ENCODE measurements around the gene TCF4. TPM values are rescaled to one million over a fixed set of nuclear protein-coding genes. Genes with fewer than 3 reads are reported as not detected.
A peak's percentile ranks its signal among the peaks of the same experiment; 100 is the strongest.

The TCF4 gene
- total and polyA plus RNA-seq, 4 donors, result 14.3 to 356 (median 73.0) TPM

DNA sequence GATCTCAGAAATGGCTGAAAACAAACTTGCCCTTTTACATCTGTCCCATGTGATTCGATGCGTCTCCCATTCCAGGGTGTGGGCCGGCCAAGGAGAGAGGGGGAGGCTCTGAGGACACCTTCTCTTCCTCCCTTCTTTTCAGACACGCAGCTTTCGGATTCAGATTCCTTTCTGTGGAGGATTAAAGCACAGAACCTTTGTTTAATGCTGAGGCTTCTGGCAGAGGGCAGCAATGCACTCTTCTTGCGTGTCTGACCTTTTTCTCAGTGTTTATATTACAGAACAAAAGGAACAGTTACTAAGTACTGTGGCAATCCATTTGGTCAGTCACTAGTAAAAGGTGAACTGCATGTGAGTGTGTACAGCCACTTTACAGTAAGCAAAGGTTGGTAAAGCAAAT lies 359.8 kb downstream of the TCF4 start:
- Histone ChIP-seq H3K27ac (ENCODE audit: low read depth in 1 of 2, low read length in 1 of 2) (no peak overlapping the region), H3K36me3 (ENCODE audit: control insufficient read depth in 4 of 4, insufficient read depth in 4 of 4, low read length in 4 of 4) (peaks cover 4 to 60% (median 28%) of the 10 kb centered on the region in 4 donors), H3K27me3 (ENCODE audit: control insufficient read depth in 3 of 3, insufficient read depth in 3 of 3, low read length in 2 of 3) (no peaks in the 10 kb centered on the region), H3K9me3 (ENCODE audit: control insufficient read depth in 4 of 4, insufficient read depth in 3 of 4, low read length in 3 of 4) (no peaks in the 10 kb centered on the region), H3K4me1 (ENCODE audit: control insufficient read depth in 5 of 5, insufficient read depth in 5 of 5, low read length in 5 of 5) (peaks cover 0 to 9% (median 0%) of the 10 kb centered on the region in 5 donors), H3K9ac (ENCODE audit: insufficient read depth in 1 of 2, low read length in 2 of 2) (no peak overlapping the region), H3K4me3 (no peak overlapping the region)
- WGBS, 2 donors, result 57 to 62% methylated on average over 6 of the region's 6 CpGs
- ATAC-seq (ENCODE audit: insufficient read depth, low FRiP score) (no peak), DNase-seq (peak in 1 of 3 donors; percentile 45)
- TF ChIP-seq, protein P1, sequence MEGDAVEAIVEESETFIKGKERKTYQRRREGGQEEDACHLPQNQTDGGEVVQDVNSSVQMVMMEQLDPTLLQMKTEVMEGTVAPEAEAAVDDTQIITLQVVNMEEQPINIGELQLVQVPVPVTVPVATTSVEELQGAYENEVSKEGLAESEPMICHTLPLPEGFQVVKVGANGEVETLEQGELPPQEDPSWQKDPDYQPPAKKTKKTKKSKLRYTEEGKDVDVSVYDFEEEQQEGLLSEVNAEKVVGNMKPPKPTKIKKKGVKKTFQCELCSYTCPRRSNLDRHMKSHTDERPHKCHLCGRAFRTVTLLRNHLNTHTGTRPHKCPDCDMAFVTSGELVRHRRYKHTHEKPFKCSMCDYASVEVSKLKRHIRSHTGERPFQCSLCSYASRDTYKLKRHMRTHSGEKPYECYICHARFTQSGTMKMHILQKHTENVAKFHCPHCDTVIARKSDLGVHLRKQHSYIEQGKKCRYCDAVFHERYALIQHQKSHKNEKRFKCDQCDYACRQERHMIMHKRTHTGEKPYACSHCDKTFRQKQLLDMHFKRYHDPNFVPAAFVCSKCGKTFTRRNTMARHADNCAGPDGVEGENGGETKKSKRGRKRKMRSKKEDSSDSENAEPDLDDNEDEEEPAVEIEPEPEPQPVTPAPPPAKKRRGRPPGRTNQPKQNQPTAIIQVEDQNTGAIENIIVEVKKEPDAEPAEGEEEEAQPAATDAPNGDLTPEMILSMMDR (IDR thresholded peaks at IDR 0.05; ENCODE audit: control extremely low read depth, extremely low read depth), result no peak

DNA sequence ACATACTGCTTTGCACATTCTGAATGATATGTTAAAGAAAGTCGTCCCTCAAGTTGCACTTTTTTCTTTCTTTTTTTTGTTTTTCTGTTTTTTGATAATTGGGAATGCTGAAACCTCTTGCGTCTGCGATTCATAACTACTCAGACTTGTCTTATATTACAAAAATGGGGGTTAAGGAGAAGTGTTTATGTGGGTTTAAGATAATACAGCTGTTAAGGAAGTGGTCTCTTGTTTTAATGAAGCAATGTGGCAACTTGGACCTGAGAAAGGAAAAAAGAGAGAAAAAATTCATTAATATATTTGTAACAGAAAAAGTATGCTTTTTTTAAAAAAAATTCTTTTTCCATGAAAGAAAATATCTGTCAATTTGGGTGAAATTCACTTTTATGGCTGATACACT lies 360.2 kb downstream of the TCF4 start:
- TF ChIP-seq, protein P1 (IDR thresholded peaks at IDR 0.05; ENCODE audit: control extremely low read depth, extremely low read depth), result no peak
- Histone ChIP-seq H3K9me3 (ENCODE audit: control insufficient read depth in 4 of 4, insufficient read depth in 3 of 4, low read length in 3 of 4) (no peaks in the 10 kb centered on the region), H3K36me3 (ENCODE audit: control insufficient read depth in 4 of 4, insufficient read depth in 4 of 4, low read length in 4 of 4) (peaks cover 3 to 56% (median 26%) of the 10 kb centered on the region in 4 donors), H3K4me3 (no peak overlapping the region), H3K9ac (ENCODE audit: insufficient read depth in 1 of 2, low read length in 2 of 2) (no peak overlapping the region), H3K27ac (ENCODE audit: low read depth in 1 of 2, low read length in 1 of 2) (no peak overlapping the region), H3K4me1 (ENCODE audit: control insufficient read depth in 5 of 5, insufficient read depth in 5 of 5, low read length in 5 of 5) (peaks cover 0 to 9% (median 0%) of the 10 kb centered on the region in 5 donors), H3K27me3 (ENCODE audit: control insufficient read depth in 3 of 3, insufficient read depth in 3 of 3, low read length in 2 of 3) (no peaks in the 10 kb centered on the region)
- ATAC-seq (ENCODE audit: insufficient read depth, low FRiP score) (no peak), DNase-seq (no peak)
- 44 to 76% methylated on average over 3 of the region's 3 CpGs for WGBS, 2 donors

DNA sequence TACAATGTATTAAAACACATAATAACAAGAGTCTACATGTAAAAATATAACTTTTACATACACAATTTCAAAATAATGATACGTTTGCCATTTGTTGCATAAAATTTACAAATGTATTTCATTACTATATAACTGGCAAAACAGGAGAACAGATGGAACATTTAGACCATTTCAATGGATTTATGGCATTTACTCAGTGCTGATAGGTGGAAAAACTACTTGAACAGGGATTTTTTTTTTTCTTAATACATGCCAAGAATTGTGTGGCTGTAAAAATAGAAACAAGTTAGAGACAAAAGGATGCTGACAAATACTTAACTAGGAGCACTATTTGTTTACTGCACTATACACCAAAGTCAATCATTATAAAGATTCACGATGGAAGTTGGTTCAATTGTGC lies 361.9 kb downstream of the TCF4 start:
- DNase-seq, result peak in 1 of 3 donors; percentile 43
- peaks cover 0 to 42% (median 14%) of the 10 kb centered on the region in 4 donors for H3K36me3 ChIP-seq (ENCODE audit: control insufficient read depth in 4 of 4, insufficient read depth in 4 of 4, low read length in 4 of 4)

More for the DNA sequence above, 361.9 kb downstream of the TCF4 start:
- H3K9ac ChIP-seq (ENCODE audit: insufficient read depth in 1 of 2, low read length in 2 of 2), result peak overlapping the region in 1 of 2 donors; percentile 36
- TF ChIP-seq, protein P1 (IDR thresholded peaks at IDR 0.05; ENCODE audit: control extremely low read depth, extremely low read depth), result no peak
- no peak overlapping the region for H3K27ac ChIP-seq (ENCODE audit: low read depth in 1 of 2, low read length in 1 of 2)
- peaks cover 0 to 9% (median 0%) of the 10 kb centered on the region in 5 donors for H3K4me1 ChIP-seq (ENCODE audit: control insufficient read depth in 5 of 5, insufficient read depth in 5 of 5, low read length in 5 of 5)
- 73 to 83% methylated on average over 2 of the region's 2 CpGs for WGBS, 2 donors
- no peak overlapping the region for H3K4me3 ChIP-seq
- no peaks in the 10 kb centered on the region for H3K27me3 ChIP-seq (ENCODE audit: control insufficient read depth in 3 of 3, insufficient read depth in 3 of 3, low read length in 2 of 3)
- H3K9me3 ChIP-seq (ENCODE audit: control insufficient read depth in 4 of 4, insufficient read depth in 3 of 4, low read length in 3 of 4), result no peaks in the 10 kb centered on the region
- ATAC-seq (ENCODE audit: insufficient read depth, low FRiP score), result no peak

All from lung (tissue), 12 donors.